ENCODE measurements around the gene HMCN2. TPM values are rescaled to one million over a fixed set of nuclear protein-coding genes. Genes with fewer than 3 reads are reported as not detected.

Gene HMCN2
- total RNA-seq, 1 experiment from 2014 or later = 1.6 TPM

DNA sequence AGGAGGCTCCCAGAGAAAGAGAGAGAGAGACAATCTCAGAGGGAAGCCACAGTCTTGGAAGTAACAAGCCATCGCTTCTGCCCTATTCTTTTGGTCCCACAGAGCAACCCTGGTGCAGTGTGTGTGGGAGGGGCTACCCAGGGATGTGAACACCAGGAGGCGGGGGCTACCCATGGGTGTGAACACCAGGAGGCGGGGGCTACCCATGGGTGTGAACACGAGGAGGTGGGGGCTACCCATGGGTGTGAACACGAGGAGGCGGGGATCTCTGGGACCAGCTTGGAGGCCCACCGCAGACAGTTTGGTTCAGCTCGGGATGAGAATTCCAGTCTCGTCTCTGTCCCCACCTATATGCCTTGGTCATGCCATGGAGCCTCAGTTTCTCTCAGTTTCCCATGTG lies 44.9 kb downstream of the HMCN2 start:
- intact Hi-C loops (cut with micrococcal nuclease; ENCODE audit: unreplicated experiment) = no loop called here
- POLR2A ChIA-PET (ENCODE audit: unreplicated experiment) = no interaction called here
- BruUV-seq (replicated peaks) = no TSS peak
- Histone ChIP-seq H3K36me3 (ENCODE audit: low read depth) (no peaks in the 10 kb centered on the region), H3K27me3 (ENCODE audit: insufficient read depth, low read depth) (peaks cover 8% of the 10 kb centered on the region), H3F3A (ENCODE audit: insufficient read depth, low read depth) (no peaks in the 10 kb centered on the region), H3K4me3 (no peak overlapping the region), H3K9me2 (ENCODE audit: insufficient read depth) (no peaks in the 10 kb centered on the region), H3K79me2 (ENCODE audit: low read depth) (no peaks in the 10 kb centered on the region), H3K27ac (no peak overlapping the region), H2AFZ (no peak overlapping the region), H3K4me2 (no peak overlapping the region), H3K9me3 (ENCODE audit: insufficient read depth, low read depth) (no peaks in the 10 kb centered on the region), H3K4me1 (replicated peaks; ENCODE audit: insufficient read depth) (no peaks in the 10 kb centered on the region), H4K20me1 (ENCODE audit: insufficient read depth) (0 out of 2 replicates have a peak, but pooled peaks cover 5% of the 10 kb centered on the region)
- DNase-seq = no peak
- TF ChIP-seq, protein P1, sequence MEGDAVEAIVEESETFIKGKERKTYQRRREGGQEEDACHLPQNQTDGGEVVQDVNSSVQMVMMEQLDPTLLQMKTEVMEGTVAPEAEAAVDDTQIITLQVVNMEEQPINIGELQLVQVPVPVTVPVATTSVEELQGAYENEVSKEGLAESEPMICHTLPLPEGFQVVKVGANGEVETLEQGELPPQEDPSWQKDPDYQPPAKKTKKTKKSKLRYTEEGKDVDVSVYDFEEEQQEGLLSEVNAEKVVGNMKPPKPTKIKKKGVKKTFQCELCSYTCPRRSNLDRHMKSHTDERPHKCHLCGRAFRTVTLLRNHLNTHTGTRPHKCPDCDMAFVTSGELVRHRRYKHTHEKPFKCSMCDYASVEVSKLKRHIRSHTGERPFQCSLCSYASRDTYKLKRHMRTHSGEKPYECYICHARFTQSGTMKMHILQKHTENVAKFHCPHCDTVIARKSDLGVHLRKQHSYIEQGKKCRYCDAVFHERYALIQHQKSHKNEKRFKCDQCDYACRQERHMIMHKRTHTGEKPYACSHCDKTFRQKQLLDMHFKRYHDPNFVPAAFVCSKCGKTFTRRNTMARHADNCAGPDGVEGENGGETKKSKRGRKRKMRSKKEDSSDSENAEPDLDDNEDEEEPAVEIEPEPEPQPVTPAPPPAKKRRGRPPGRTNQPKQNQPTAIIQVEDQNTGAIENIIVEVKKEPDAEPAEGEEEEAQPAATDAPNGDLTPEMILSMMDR (conservative IDR thresholded peaks at IDR 0.05) = no peak
- TF ChIP-seq EZH2 (IDR thresholded peaks at IDR 0.05; ENCODE audit: low read depth) = no peak
- CTCF ChIA-PET = no interaction called here

DNA sequence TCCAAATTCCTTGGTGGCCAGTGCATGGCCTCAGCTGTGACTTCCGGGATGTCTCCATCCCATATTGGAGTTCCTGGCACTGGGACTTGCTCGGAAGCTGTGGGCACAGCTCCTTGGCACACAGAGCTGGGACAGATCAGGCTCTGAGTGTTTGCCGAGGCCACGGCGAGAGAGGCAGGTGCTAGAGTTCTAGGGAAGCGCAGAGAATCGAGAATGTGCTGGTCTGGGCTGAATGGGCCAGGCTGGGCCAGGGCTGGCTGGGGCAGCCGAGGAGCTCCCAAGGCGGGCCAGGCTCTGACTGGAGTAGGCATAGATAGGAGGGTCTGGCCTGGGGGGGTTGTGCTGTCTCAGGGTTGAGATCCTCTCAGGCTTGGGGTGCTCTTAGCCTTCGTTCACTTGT lies 45.4 kb downstream of the HMCN2 start:
- no peak overlapping the region for H3K4me2 ChIP-seq
- BruUV-seq (replicated peaks) = no TSS peak
- H3K9me3 ChIP-seq (ENCODE audit: insufficient read depth, low read depth) = no peaks in the 10 kb centered on the region
- DNase-seq = no peak
- H4K20me1 ChIP-seq (ENCODE audit: insufficient read depth) = 0 out of 2 replicates have a peak, but pooled peaks cover 5% of the 10 kb centered on the region
- H2AFZ ChIP-seq = no peak overlapping the region
- POLR2A ChIA-PET (ENCODE audit: unreplicated experiment) = no interaction called here
- H3K27me3 ChIP-seq (ENCODE audit: insufficient read depth, low read depth) = peaks cover 3% of the 10 kb centered on the region
- no peak overlapping the region for H3K27ac ChIP-seq
- TF ChIP-seq EZH2 (IDR thresholded peaks at IDR 0.05; ENCODE audit: low read depth) = no peak
- TF ChIP-seq, protein P1 (conservative IDR thresholded peaks at IDR 0.05) = no peak
- no peak overlapping the region for H3K4me3 ChIP-seq
- H3F3A ChIP-seq (ENCODE audit: insufficient read depth, low read depth) = no peaks in the 10 kb centered on the region
- intact Hi-C loops (cut with micrococcal nuclease; ENCODE audit: unreplicated experiment) = no loop called here
- CTCF ChIA-PET = no interaction called here
- no peaks in the 10 kb centered on the region for H3K79me2 ChIP-seq (ENCODE audit: low read depth)
- no peaks in the 10 kb centered on the region for H3K4me1 ChIP-seq (replicated peaks; ENCODE audit: insufficient read depth)
- no peaks in the 10 kb centered on the region for H3K36me3 ChIP-seq (ENCODE audit: low read depth)
- H3K9me2 ChIP-seq (ENCODE audit: insufficient read depth) = no peaks in the 10 kb centered on the region

DNA sequence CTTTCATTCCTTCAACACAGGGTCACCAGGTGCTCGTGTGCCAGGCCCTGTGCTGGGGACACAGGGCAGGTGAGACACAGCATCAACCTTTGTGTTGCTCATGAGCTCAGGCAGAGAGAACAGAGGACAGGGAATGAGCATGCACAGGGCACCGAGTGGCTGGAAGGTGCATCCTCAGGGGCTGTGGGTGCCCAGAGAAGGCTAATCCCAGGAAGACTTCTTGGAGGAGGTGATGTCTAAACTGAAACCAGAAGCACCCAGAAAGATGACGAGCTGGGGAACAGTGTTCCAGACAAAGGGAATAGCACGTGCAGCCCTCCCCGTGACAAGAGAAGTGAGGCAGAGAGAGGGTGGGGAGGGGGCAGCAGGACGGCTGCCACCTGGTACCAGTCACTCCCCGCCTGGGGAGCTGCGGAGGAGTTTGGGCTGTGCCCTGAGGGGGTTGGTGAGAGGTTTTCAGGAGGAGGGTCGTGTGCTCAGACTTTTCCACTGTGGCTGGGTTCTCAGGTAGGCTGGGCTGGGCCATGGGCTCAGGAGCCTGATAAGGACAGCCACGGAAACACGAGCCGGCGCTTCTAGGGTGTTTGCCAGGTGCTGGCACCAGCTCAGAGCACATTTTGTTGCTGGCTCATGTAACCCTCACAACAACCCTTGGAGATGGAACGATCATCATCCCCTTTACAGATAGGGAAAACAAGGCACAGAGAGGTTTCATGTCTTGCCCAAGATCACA lies 46.0 kb downstream of the HMCN2 start:
- BruUV-seq (replicated peaks) = no TSS peak
- Histone ChIP-seq H3K4me3 (no peak overlapping the region), H3K27me3 (ENCODE audit: insufficient read depth, low read depth) (no peaks in the 10 kb centered on the region; the same call in 1 of the 2 replicates), H3K4me1 (replicated peaks; ENCODE audit: insufficient read depth) (no peaks in the 10 kb centered on the region), H3F3A (ENCODE audit: insufficient read depth, low read depth) (no peaks in the 10 kb centered on the region), H3K27ac (no peak overlapping the region), H3K9me2 (ENCODE audit: insufficient read depth) (no peaks in the 10 kb centered on the region), H3K4me2 (no peak overlapping the region), H3K79me2 (ENCODE audit: low read depth) (no peaks in the 10 kb centered on the region), H4K20me1 (ENCODE audit: insufficient read depth) (0 out of 2 replicates have a peak, but pooled peaks cover 5% of the 10 kb centered on the region), H3K9me3 (ENCODE audit: insufficient read depth, low read depth) (no peaks in the 10 kb centered on the region), H3K36me3 (ENCODE audit: low read depth) (no peaks in the 10 kb centered on the region), H2AFZ (no peak overlapping the region)
- no peak for DNase-seq
- CTCF ChIA-PET = no interaction called here
- TF ChIP-seq, protein P1 (conservative IDR thresholded peaks at IDR 0.05) = no peak
- TF ChIP-seq EZH2 (IDR thresholded peaks at IDR 0.05; ENCODE audit: low read depth) = no peak
- POLR2A ChIA-PET (ENCODE audit: unreplicated experiment) = no interaction called here
- intact Hi-C loops (cut with micrococcal nuclease; ENCODE audit: unreplicated experiment) = no loop called here
